Upper lobe of left lung (tissue), 4 donors: Measurements from ENCODE around the gene ERCC6L2.

Experiments used
- CTCF ChIP-seq, 6 experiments: fragments of 450-650 bp in 4 of 6; fragments of 200-600 bp in 2 of 6; sonication (generic) in 2 of 6; IDR thresholded peaks; one replicate each; pipeline ENCODE4 v1.5.1; 2016 to 2019; ENCODE audit warnings: antibody characterized with exemption in 6 of 6
- POLR2A ChIP-seq, 4 donors: fragments of 450-650 bp; IDR thresholded peaks; one replicate each; pipeline ENCODE4 v1.5.1; 2016 to 2017; ENCODE audit warnings: antibody characterized with exemption in 4 of 4, mild to moderate bottlenecking in 2 of 4
- POLR2AphosphoS5 ChIP-seq, 2 donors: sonication (generic); formaldehyde crosslinking; IDR thresholded peaks; one replicate each; pipeline ENCODE4 v1.5.1; 2017; ENCODE audit warnings: antibody characterized with exemption in 2 of 2

DNA sequence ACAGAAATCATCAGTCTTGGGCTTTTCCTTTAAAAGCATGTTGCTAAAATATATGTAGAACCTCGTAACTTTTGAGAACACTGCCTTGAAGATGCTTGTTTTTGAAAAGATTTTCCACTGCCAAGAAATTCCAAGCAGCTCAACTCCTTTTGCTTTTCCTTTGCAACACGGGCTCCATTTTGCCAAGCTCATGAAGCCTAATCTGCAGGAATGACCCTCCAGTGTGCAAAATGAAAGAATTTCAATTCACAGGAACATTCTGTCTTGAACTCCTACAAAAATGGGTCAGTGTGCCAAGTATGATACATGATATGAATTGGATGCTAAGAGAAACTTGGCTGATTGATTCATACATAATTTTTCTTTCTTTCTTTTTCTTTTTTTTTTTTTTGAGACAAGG is 35.4 kb upstream of the ERCC6L2 start:
- TF ChIP-seq CTCF (IDR thresholded peaks at IDR 0.05): no peak
- TF ChIP-seq POLR2A (IDR thresholded peaks at IDR 0.05): no peak
- TF ChIP-seq POLR2AphosphoS5 (IDR thresholded peaks at IDR 0.05): no peak
